IPS-NIHi7 (cell line): ENCODE measurements around the gene HPGDS.
"Not testable (repeated sequence)": the region's sequence is repeated elsewhere in the genome, so short reads cannot be mapped to it uniquely, and the experiment has no call there.

Experiments used
- DNase-seq: peaks from one replicate; pipeline ENCODE4 v3.0.0; 2012; ENCODE audit warnings: mixed read lengths; ENCODE audit errors: extremely low spot score

The HPGDS gene

DNA sequence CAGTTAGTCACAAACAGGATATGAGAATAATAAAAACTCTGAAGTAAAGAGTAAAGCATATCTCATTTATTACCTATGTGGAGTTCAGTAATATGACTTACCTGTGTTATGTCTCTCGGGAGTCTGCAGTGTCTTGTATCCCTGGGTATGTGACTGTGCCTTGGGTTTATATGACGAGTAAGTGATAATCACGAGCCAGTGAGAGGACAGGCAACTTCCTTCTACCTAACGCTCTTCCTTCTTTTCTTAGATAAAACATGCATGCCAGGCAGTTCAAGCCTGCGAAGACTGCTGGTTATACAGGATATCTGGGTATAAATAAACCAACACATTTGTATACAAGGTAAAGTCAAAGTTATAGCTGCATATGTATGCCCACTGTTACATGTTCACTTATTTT, at the start of gene HPGDS:
Gene HPGDS, minus strand, starts transcription at position 143 of the 400 bp plus-strand sequence. CDS start 8,207 bp downstream, outside the sequence.
- DNase-seq, result no peak

DNA sequence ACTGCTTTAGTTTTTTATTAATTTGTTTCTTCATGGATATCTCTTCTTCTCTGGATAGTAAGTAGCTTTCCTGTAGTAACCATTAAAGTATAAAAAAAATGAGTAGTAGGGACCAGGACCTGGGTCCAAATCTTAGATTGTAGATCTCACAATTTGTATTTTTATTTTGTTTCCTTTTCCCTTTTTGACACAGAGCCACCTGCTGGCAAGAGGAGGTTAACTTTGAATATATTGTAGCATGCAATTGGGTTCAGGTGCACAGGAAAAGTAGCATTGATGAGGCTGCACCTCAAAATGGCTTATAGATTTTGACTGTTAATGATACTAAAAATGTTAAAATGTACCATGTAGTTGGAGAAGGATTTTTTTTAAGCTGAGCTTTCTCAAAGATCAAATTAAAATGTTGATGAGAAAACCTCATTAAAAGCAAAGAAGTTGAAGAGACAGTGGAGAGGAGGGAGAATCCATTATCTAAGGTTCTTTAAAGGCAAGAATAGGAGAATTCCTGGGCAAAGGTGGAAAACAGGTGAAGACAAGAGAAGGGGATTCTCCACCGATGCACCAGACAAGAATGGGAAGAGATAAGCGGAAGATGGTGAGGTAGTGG, 48.3 kb upstream of the HPGDS start:
- peak; percentile 19 for DNase-seq

DNA sequence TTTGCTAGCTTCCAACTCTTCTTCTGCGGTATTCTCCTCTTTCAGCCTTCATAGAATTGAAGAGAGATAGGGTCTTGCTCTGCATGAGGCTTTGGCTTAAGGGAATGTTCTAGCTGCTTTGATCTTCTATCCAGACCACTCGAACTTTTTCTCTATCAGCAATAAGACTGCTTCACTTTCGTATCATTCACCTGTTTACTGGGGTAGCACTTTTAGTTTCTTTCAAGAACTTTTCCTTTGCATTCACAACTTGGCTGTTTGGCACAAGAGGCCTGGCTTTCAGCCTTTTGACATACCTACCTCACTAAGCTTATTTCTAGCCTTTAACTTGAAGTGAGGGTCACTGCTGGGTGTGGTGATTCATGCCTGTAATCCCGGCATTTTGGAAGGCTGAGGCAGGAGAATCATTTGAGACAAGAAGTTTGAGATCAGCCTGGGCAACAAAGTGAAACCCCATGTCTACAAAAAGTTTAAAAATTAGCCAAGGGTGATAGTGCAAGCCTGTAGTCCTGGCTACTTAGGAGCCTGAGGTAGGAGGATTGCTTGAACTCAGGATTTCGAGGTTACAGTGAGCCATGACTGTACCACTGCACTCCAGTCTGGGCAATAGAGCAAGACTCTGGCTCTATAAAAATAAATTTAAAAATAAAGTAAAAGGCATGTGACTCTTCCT, 47.1 kb upstream of the HPGDS start:
- DNase-seq, result no peak

DNA sequence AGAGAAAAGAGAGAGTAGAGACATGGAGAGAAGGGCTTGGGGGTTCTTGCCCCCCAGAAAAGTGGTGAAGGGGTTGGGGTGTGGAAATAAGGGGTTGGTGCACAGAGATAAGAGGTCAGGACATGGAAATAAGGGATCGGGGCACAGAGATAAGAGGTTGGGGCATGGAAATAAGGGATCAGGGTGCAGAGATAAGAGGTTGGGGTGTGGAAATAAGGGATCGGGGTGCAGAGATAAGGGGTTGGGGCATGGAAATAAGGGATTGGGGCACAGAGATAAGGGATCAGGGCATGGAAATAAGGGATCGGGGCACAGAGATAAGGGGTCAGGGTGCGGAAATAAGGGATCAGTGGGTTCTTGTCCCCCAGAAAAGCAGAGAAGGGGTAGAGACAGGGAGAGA, 45.3 kb upstream of the HPGDS start:
- not testable (repeated sequence) for DNase-seq

DNA sequence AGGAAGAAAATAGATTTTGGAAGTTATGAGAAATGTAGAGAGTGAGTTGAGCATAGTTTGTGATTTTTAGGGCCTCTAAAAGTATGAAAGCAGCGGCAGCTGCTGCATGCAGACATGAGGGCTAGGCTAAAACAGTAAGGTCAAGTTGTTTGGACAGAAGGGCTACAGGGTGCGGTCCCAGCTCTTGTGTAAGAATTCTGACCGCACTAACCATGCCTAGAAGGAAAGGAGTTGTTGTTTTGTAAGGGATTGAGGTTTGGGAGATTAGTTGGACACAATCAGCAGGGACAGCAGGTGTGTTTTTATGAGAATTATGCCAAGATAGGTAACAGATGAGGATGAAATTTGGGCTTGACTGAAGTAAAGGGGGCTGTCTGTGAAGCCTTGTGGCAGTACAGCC, 42.8 kb upstream of the HPGDS start:
- not testable (repeated sequence) for DNase-seq

DNA sequence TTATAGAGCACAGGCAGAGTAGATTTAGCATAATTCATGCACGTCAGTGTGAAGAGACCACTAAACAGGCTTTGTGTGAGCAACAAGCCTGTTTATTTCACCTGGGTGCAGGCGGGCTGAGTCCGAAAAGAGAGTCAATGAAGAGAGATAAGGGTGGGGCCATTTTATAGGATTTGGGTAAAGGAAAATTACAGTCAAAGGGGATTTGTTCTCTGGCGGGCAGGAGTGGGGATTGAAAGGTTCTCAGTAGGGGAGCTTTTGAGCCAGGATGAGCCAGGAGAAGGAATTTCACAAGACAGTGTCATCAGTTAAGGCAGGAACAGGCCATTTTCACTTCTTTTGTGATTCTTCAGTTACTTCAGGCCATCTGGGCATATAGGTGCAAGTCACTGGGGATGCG, 40.3 kb upstream of the HPGDS start:
- DNase-seq, result not testable (repeated sequence)

DNA sequence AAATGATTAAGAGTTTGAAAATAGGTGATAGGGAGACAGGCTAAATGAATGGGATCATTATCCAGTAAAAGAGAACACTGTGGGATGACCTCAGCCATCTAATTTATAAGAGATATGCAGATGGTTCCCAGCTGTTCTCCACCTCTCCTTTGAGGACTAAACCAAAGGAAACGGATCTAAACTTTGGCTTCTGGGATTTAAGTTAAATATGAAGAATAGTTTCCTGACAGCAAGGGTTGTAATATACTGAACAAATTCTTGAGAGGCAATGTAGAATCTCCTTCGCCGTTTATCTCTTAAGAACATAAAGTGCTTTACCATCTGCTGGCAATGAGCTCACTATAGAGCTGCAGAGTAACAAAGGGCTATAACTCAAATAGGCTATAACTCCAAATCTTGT, 35.4 kb upstream of the HPGDS start:
- DNase-seq, result no peak

DNA sequence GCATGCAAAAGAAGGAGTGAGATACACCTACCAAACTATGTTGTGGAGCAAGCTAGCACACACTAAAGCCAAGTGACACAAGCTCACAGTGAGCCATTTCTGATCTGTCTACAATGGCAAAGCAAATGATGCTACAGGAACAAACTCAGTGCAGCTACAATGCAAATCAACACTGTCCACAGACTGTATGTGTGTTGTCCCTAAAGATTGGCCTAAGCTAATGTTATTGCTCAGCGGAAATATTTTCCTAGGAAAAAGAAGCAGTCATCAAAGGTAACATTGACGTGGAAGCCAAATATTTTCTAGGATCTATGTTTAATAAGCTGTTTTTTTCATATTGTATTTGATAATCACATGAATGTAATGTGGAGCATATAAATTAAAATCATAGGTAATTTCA, 34.7 kb upstream of the HPGDS start:
- DNase-seq, result no peak

DNA sequence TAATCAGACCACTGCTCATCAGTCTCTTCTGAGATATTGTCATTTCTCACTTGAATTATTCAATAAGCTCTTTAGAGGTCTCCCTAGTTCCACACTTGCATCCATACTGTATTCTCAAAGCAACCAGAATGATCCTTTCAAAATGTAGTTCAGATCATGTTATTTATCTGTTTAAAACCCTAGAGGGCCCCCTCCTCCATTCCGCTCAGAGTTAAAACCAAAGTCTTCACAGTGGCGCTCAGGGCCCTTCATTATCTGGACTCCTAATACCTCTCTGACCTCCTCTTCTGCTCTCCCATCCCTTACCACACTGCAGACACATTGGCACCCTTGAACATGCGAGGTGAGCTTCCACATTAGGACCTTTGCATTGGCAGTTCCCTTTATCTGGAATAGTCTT, 32.7 kb upstream of the HPGDS start:
- DNase-seq, result peak; percentile 22

DNA sequence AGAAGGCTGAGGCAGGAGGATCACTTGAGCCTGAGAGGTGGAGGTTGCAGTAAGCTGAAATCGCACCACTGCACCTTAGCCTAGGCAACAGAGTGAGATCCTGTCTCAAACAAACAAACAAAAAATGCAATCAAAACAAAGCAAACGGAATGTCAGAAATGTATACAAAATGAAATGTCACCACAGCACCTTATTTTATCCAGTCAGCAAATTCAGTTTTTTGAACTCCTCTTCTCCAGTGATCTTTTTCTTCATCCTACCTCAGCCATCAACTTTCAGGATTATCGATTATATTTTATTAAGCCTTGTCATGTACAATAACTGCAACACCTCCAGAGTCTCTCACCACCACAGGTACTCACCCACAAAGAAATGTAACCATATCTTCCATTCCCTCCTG, 31.1 kb upstream of the HPGDS start:
- DNase-seq, result no peak

DNA sequence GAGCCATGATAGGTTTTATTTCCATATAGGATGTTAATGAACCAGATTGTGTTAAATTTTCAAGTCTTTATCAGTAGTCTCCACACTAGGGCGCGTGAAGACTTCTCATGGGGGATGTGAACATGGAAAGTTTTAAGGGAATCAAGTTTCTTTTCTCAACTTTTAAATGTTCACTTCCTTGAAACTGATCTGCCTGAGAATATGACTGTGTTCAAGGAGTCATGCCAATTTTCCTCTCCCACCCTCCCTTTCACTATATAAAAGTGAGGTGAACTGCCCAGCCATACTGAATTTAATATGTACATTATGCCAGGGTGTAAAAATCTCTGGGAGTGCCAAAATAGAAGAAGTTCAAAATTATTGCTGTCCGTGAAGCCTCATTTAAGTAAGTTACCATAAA, 30.4 kb upstream of the HPGDS start:
- DNase-seq, result no peak

DNA sequence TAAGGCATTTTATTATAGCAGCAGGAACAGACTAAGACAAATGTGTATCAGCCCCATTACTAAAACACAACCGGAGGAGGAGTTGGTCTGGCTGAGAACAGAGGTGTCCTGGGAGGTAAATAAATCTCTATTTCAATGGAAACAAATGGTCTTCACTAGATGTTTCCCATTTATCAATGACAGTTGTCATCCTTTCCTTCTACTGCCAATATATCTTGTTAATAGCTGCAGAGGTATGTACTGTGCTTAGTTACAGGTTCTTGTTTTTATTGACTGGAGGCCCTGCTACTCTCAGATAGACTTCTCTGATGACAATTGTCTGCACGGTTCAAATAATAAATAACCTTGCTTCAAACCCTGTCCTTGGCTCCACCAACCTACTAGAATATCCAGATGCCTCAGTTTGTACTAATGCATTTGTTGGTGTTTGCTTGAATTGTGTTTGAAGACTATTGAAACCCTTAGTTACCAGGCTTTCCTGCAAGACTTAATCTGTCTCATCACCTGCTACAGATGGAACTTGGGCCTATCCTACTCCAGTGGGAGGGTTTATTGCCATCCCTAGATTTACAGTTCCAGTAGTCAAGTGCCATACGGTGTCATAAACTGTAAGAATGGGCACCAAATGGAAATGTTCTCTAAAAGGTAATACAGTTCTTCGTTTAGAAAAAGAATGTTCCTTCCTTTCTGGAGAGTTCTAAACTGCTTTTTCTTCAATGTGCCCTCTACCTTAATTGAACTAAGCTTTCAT, 29.8 kb upstream of the HPGDS start:
- no peak for DNase-seq

DNA sequence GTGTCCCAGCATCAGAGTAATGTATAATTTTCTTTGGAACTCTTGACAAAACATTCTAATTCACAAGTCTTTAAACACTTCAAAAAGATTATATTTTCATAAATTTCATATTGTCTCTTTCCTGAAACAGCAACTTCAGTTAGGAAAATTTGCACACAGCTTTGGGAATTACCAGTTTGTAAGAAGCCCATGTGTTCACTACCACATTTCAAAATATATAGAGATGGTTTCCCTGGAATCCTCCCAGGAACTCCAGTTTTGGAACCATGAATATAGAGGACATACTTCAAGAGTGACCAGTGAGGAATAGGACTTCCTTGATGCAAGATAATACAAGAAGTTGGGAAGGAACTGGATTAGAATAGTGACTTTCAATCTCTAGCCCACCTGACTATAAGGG, 28.7 kb upstream of the HPGDS start:
- no peak for DNase-seq

DNA sequence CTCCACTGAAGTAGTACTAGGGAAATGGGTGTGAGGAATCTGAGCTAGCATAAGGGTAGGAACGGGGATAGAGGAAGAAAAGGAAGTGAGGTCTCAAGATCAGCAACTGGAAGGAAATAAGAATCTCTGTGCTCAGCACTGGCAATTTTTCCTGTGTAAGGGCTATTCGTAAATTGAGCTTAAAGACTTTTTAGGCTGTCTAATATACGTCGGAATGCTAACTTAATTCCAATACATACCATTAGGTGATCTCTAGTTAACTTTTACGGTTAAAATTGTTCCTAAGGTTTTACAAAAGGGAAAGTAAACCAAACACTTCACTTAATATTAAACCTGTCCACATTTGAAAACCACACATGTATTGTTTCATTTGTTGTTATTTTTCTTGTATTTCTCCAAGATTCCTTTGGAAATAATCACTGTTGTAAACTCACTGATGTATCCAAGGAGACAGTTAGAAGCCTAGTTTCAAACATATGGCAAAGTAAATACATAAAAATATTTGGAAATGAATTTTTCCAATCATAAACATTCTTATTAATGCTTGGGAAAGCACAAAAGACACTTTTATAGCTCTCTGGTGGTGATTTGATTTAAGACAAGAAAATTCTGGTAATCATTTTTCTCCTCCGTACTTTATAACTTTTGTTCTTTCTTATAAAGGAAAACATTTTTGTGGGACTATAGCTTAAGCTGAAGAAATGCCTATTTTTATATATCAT, 28.1 kb upstream of the HPGDS start:
- DNase-seq, result no peak

DNA sequence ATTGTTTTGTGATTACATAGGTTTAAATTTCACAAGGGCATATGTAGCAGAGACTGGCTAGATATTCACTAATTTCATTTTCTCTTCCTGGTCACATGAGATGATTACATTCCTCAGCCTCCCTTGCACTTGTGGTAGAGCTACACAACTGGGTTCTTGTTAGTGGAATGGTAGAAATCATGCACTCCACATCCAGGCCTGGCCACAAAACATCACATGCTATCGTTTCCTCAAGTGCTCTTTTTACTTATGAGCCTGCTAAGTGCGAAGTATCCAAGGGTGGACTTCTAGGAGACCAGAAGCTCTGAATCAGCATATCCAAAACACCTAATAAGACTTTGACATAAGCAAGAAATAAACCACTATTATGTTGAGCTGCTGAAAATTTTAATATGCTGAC, 26.4 kb upstream of the HPGDS start:
- DNase-seq, result no peak

DNA sequence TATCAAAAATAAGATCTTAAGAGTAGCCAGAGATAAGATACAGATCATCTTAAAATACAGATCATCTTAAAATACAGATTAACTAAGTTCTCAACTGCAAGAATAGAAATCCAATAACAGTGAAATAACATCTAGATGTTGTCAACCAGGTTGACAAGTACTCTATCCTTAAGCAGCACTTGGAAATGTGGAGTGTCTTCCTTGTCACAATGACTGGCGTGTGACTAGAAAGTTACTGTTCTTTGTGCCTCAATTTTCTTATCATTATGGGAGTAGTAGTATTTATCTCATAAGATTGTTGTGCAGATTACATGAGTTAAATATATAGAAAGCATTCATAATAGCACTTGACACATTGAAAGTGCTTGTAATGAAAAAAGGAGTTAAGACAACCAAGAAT, 25.8 kb upstream of the HPGDS start:
- no peak for DNase-seq

DNA sequence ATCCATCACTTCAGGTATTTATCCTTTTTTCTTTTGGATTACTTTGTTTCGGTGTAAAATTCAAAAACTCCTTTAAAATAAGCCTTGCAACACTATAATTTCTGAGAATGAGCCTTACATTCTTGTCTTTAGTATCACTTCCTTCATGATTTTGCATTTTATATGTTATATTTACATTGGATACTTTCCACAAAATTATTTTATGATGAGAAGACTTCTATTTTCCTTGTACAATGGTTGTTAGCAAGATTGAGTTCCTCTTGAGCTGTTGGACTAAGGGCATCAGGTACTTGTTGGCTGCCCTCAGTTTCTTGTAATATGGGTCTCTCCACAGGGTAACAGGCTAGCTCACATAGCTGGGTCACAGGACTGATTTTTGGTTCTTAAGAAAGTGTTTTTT, 22.7 kb upstream of the HPGDS start:
- DNase-seq, result no peak

DNA sequence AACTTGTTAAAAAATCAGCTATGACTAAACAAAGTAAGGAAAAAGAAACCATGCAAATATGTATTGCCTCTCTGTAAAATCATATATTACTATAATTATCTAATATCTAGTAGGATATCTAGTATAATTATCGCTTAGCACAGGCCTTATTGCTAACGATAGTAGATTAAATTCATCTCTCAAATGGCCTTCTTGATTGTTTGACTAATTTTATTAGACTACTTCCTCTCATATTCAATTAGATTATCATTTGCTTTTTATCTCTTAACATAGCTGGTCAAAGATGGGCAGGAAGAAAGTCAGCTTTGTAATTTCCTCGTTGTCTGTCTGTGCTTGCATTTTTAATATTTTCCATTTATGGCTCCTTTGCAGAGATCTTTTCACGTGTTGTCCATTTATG, 21.9 kb upstream of the HPGDS start:
- no peak for DNase-seq

DNA sequence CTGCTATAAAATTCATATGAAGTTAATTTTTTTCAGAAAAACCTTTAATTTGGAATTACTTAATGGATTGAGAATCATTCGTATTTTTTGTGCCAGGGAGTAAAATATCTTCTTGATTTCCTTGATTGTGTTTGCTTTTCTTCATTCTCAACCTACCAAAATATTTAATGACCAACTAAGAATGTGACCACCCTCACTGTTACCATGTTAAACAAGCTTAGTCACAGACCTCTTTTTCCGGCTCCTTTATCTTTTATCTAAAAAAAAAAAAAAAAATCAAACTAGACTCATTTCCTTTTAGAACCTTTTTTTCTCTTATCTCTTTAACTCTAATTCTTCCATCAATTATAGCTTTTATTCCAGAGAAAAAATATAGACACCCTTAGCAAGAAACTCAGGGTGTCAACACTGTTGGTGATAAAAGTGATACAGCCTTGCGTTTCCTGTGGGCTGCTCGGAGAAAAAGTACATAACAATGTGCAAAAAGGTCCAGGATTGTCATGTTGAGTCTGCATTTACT, 20.6 kb upstream of the HPGDS start:
- DNase-seq, result no peak

DNA sequence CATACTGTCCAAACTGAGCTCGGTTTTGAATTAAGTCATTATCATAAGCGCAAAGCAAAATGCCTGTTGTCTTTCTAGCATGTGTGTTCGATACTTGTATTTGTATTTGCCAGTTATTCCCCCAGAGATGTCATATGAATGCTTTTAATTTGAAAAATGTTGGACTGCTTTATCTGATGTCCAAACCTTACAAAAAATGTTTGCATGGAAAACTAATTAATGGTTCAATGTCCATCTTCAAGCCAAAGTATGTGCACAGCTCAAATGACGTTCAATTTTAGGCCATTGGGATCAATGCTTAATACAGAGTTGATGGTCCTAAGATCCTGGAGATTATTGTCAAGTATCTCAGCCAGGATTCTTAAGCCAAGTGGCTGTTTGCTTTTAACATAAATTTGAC, 17.2 kb upstream of the HPGDS start:
- DNase-seq, result no peak

DNA sequence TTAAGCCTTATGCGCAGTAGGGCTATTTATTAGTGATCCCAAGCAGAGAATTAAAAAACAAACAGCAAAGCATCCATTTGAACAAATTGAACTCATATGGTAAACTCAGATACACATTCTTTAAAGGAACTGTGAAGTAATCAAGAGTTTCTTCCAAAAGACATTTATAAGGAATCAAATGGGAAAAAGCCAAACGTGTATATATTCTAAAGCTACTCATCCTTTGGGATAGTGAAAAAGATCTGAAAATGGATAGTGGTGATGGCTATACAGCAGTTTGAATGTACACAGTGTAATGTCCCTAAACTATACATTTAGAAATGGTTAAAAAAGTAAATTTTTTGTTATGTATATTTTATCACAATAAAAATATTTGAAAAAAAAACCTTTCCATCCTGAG, 16.6 kb upstream of the HPGDS start:
- no peak for DNase-seq

DNA sequence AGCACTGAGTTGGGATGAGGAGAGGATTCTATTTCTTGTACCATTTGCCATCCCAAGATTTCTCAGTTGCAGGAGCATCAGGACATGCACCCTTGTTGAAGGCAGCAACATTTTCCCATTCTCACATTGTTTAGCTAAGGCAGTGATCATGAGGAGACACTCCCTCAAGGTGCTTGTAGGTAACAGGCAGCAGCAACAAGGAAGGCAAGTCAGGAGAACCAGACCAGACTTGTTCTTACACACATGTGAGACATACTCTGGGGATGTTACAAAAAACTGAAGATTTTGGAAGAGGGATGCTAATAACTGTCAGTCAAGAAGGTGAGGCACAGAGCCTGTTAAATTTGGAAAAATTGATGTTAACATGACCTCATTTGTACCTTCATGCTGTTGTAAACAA, 15.5 kb upstream of the HPGDS start:
- no peak for DNase-seq
